Body of pancreas (tissue), 4 donors: ENCODE results near the gene TNRC6C. TPM values are rescaled to one million over a fixed set of nuclear protein-coding genes. Genes with fewer than 3 reads are reported as not detected.

Experiments used
- ATAC-seq: fragments of 150-250 bp; one replicate; pipeline ENCODE4 v1.9.1; 2016
- DNase-seq, 4 donors: peaks; one replicate each; pipeline ENCODE4 v3.0.0-alpha.2; 2019
- H3K27ac ChIP-seq, 4 donors: fragments of 200-600 bp; sonication (generic); 1 replicate in 3 of 4; 2 replicates in 1 of 4; pipeline versions ENCODE4 v1.5.1 to v1.6.1; 2016 to 2019; ENCODE audit warnings: mild to moderate bottlenecking in 1 of 4, mixed read lengths in 1 of 4, moderate library complexity in 1 of 4
- H3K27me3 ChIP-seq, 2 donors: fragments of 200-600 bp; sonication (generic); one replicate each; pipeline ENCODE4 v1.6.0; 2016; ENCODE audit warnings: mild to moderate bottlenecking in 1 of 2
- H3K36me3 ChIP-seq, 2 donors: fragments of 200-600 bp; sonication (generic); replicated peaks in 1 of 2; 2 replicates each; pipeline ENCODE4 v1.5.1; 2016; ENCODE audit warnings: low read depth in 2 of 2; ENCODE audit not compliant: insufficient read depth in 1 of 2
- H3K4me1 ChIP-seq: fragments of 200-600 bp; sonication (generic); one replicate; pipeline ENCODE4 v1.6.0; 2016
- H3K4me3 ChIP-seq, 2 donors: fragments of 200-600 bp; sonication (generic); 1 replicate in 1 of 2; 2 replicates in 1 of 2; pipeline ENCODE4 v1.5.1; 2016 to 2019
- H3K9me3 ChIP-seq, 3 donors: fragments of 200-600 bp; sonication (generic); 1 replicate in 2 of 3; 2 replicates in 1 of 3; pipeline ENCODE4 v1.5.1; 2016
- POLR2A ChIP-seq, 3 donors: fragments of 450-650 bp; IDR thresholded peaks; one replicate each; pipeline ENCODE4 v1.6.1; 2016; ENCODE audit warnings: antibody characterized with exemption in 3 of 3, mild to moderate bottlenecking in 2 of 3
- WGBS, 2 donors: methylation state at CpG; one replicate each; pipeline ENCODE4 v1.1.5; 2017; 5-methylcytosine and 5-hydroxymethylcytosine counted together
- intact Hi-C: fragments of 100-400 bp; cut with DNase I; formaldehyde crosslinking; loops from one replicate; pipeline ENCODE4 v1.15.1; 2023
- total RNA-seq, 2 donors: library from RNA; depleted of rRNA; stranded (reverse); fragments of >200 nt; gene quantifications; one replicate each; pipeline ENCODE4 v1.1.0, GENCODE V29; 2016
- TF ChIP-seq, protein P1 (sequence below), 7 experiments: fragments of 450-650 bp in 4 of 7; fragments of 200-600 bp in 3 of 7; sonication (generic) in 3 of 7; IDR thresholded peaks; one replicate each; pipeline ENCODE4 v1.5.1; 2016 to 2019; ENCODE audit warnings: antibody characterized with exemption in 7 of 7

TNRC6C gene
- total RNA-seq, 2 donors from 2014 or later, result 4.9 to 13.5 TPM

DNA sequence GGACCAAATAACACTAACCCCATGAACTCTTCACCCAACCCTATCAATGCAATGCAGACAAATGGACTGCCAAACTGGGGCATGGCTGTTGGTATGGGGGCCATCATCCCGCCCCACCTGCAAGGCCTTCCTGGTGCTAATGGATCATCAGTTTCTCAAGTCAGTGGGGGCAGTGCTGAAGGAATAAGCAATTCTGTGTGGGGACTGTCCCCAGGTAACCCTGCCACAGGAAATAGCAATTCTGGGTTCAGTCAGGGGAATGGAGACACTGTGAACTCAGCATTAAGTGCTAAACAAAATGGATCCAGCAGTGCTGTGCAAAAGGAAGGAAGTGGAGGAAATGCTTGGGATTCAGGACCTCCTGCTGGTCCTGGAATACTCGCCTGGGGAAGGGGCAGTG is 91.1 kb downstream of the TNRC6C start:
- intact Hi-C loops, result no loop called here
- Histone ChIP-seq H3K27me3 (no peaks in the 10 kb centered on the region), H3K4me1 (no peaks in the 10 kb centered on the region), H3K36me3 (peaks cover 0 to 13% of the 10 kb centered on the region in 2 donors), H3K27ac (no peak overlapping the region), H3K4me3 (no peak overlapping the region), H3K9me3 (no peaks in the 10 kb centered on the region)
- ATAC-seq (no peak), DNase-seq (no peak)
- 88 to 94% methylated on average over 2 of the region's 2 CpGs for WGBS, 2 donors
- no peak for TF ChIP-seq POLR2A (IDR thresholded peaks at IDR 0.05)
- TF ChIP-seq, protein P1, sequence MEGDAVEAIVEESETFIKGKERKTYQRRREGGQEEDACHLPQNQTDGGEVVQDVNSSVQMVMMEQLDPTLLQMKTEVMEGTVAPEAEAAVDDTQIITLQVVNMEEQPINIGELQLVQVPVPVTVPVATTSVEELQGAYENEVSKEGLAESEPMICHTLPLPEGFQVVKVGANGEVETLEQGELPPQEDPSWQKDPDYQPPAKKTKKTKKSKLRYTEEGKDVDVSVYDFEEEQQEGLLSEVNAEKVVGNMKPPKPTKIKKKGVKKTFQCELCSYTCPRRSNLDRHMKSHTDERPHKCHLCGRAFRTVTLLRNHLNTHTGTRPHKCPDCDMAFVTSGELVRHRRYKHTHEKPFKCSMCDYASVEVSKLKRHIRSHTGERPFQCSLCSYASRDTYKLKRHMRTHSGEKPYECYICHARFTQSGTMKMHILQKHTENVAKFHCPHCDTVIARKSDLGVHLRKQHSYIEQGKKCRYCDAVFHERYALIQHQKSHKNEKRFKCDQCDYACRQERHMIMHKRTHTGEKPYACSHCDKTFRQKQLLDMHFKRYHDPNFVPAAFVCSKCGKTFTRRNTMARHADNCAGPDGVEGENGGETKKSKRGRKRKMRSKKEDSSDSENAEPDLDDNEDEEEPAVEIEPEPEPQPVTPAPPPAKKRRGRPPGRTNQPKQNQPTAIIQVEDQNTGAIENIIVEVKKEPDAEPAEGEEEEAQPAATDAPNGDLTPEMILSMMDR (IDR thresholded peaks at IDR 0.05), result no peak

DNA sequence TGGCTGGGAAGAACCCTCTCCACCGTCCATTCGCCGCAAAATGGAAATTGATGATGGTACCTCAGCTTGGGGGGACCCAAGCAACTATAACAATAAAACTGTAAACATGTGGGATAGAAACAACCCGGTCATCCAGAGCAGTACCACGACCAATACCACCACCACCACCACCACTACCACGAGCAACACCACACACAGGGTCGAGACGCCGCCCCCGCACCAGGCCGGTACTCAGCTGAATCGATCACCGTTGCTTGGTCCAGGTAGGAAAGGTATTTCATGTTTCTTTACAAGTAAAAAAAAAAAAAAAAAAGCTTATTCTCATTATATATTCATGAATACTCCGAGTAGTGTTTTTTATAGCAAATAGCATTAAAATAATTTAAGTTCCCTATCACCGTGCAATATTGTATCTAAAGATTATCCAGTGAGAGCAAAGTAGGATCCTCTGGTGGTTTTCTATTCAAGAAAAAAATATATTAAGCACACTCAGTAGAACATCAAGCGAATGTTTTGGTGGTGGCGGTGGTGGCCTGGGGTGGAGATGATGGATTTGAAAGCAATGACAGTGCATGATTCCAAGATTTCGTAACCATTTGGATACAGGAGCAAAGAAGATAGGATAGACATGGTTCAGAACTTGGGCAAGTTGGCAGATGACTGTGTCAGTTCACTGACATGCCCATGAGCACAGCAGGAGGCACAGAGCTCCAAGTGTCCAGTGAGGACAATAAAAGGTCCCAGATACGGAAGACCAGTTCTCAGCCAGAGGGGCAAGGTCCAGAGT is 92.9 kb downstream of the TNRC6C start:
- Histone ChIP-seq H3K9me3 (no peaks in the 10 kb centered on the region), H3K27ac (no peak overlapping the region), H3K27me3 (no peaks in the 10 kb centered on the region), H3K36me3 (peaks cover 0 to 16% of the 10 kb centered on the region in 2 donors), H3K4me3 (no peak overlapping the region), H3K4me1 (no peaks in the 10 kb centered on the region)
- no peak for DNase-seq
- no peak for ATAC-seq
- intact Hi-C loops, result no loop called here
- TF ChIP-seq POLR2A (IDR thresholded peaks at IDR 0.05), result no peak
- TF ChIP-seq, protein P1 (IDR thresholded peaks at IDR 0.05), result no peak
- WGBS, 2 donors, result 92 to 93% methylated on average over 19 of the region's 19 CpGs

DNA sequence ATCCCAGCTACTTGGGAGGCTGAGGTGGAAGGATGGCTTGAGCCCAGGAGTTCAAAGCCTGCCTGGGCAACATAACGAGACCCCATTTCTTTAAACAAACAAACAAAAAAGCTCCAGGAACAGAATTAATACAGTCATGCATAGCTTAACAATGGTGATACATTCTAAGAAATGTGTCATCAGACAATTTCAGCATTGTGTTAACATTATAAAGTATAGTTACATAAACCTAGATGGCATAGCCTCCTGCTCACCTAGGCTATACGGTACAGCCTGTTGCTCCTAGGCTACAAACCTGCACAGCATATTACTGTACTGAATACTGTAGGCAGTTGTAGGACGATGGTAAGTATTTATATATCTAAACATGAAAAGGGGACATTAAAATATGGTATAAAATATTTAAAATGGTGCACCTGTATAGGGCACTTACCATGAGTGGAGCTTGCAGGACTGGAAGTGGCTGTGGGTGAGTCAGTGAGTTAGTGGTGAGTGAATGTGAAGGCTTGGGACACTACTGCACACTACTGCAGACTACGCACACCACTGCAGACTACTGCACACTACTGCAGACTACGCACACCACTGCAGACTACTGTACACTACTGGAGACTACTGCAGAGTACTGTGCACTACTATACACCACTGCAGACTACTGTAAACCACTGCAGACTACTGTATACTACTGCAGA is 95.4 kb downstream of the TNRC6C start:
- no peak for DNase-seq
- WGBS, 2 donors, result 82% methylated on average over 5 of the region's 5 CpGs
- H3K4me1 ChIP-seq, result no peaks in the 10 kb centered on the region
- no peak for ATAC-seq
- H3K27me3 ChIP-seq, result no peaks in the 10 kb centered on the region
- intact Hi-C loops, result no loop called here
- no peak overlapping the region for H3K27ac ChIP-seq
- peaks cover 0 to 15% of the 10 kb centered on the region in 2 donors for H3K36me3 ChIP-seq
- no peak overlapping the region for H3K4me3 ChIP-seq
- no peaks in the 10 kb centered on the region for H3K9me3 ChIP-seq
- TF ChIP-seq, protein P1 (IDR thresholded peaks at IDR 0.05), result no peak
- no peak for TF ChIP-seq POLR2A (IDR thresholded peaks at IDR 0.05)

DNA sequence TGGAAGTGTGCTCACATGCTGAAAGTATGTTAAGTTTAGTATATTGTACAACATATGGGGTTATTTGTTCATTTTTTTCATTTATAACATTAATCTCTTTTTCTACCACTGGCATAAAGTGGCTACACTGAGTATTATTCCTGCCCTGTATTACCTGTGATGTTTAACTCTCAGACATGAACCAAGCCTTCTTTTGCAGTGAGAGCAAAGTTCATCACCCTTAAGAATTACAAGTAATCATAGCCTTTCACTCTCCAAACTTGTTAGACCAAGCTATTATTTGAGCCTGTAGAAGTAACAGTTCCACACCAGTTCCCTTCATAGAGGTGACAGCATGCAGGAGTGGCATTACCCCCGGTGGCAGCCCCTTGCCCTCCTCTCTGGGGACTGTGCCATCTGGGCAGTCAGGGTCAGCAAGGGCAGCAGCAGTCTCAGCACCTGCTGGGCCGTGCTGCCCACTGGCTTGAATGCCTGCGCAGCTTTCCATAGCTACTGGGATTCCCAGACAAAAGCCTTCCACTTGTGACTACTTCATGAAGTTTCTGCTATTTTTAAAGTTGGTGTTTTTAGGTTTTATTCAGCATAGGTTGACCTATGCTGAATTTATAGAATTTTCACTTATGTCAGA is 98.7 kb downstream of the TNRC6C start:
- Histone ChIP-seq H3K4me3 (no peak overlapping the region), H3K36me3 (peaks cover 0 to 7% of the 10 kb centered on the region in 2 donors), H3K9me3 (no peaks in the 10 kb centered on the region), H3K4me1 (no peaks in the 10 kb centered on the region), H3K27ac (no peak overlapping the region), H3K27me3 (no peaks in the 10 kb centered on the region)
- no peak for ATAC-seq
- no peak for TF ChIP-seq POLR2A (IDR thresholded peaks at IDR 0.05)
- TF ChIP-seq, protein P1 (IDR thresholded peaks at IDR 0.05), result no peak
- no peak for DNase-seq
- 85 to 100% methylated on average over 3 of the region's 3 CpGs for WGBS, 2 donors
- intact Hi-C loops, result no loop called here
